Measurements from ENCODE around the gene KRTAP5-11.
"Not testable (repeated sequence)": the region's sequence is repeated elsewhere in the genome, so short reads cannot be mapped to it uniquely, and the experiment has no call there.

KRTAP5-11 gene

GRCh38 chr11:71581826-71582225, 849 bp downstream of the KRTAP5-11 start:
- TF ChIP-seq POLR2A (IDR thresholded peaks at IDR 0.05; ENCODE audit: low read length) (no peak), GATA1 (IDR thresholded peaks at IDR 0.05; ENCODE audit: low read depth, low read length) (no peak)

DNA sequence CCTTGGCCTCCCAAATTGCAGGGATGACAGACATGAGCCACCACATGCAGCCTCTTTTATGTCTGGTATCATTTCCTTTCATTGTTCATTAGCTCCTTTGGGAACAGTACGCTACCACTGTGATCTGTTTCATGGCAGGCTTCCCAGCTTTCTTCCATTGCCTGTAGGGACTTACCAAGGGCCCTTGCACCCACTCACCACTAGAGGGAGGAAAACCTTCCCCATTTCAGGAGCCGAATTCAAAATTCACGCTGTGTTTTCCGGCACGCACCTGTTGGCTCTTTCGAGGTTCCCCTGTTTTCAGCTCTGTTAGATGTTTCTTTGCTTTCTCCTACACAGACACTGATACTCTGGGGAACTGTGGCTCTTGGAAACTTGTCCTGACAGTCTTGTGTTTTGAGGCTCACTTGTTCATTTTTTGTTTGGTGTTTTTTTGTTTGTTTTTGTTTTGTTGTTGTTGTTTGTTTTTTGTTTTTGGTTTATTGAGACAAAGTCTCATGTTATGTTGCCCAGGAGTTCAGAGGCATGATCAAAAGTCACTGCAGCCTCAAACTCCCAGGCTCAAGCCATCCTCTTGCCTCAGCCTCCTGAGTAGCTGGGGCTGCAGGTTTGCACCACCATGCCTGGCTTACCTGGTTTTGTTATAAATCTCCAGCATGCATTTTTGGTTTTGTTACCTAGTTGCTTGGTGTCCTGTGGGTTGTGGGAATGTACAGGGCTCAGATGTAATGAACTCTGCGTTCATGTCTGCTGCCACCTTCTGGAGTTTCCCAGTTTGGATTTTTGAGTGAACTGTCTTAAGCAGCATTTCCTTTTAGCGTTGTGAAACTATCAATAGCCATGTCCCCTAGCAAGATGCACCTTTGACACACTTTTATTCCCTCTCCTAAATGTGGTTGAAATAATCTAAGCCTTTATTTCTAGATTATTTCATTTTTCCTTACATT, 2.3 kb downstream of the KRTAP5-11 start:
- DNase-seq, result peak; percentile 42 to 62
- TF ChIP-seq POLR2A (IDR thresholded peaks at IDR 0.05; ENCODE audit: low read length), result no peak
- no peak for TF ChIP-seq GATA1 (IDR thresholded peaks at IDR 0.05; ENCODE audit: low read depth, low read length)

More at GRCh38 chr11:71581826-71582225, 849 bp downstream of the KRTAP5-11 start:
- DNase-seq, result no peak

DNA sequence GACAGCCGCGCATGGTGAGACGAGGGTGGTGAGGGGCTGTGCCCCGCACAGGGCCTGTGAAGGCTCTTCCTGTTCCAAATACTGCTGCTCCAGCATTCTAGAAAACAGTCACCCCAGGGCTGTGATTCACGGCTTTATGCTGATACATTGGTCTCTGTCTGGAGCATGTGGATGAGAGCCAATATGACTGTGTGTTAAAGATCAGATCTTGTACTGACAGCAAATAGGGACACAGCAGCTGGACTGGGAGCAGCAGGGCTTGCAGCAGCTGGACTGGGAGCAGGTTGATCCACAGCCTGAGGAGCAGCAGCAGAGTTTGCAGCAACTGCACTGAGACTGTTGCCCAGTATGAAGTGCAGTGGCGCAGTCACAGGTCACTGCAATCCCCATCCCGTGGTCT, 3.2 kb downstream of the KRTAP5-11 start:
- DNase-seq, result not testable (repeated sequence)

GRCh38 chr11:71577469-71578004, 5.1 kb downstream of the KRTAP5-11 start:
- DNase-seq, result no peak
- TF ChIP-seq GATA1 (IDR thresholded peaks at IDR 0.05; ENCODE audit: low read depth, low read length), result no peak
- TF ChIP-seq POLR2A (IDR thresholded peaks at IDR 0.05; ENCODE audit: low read length), result no peak

DNA sequence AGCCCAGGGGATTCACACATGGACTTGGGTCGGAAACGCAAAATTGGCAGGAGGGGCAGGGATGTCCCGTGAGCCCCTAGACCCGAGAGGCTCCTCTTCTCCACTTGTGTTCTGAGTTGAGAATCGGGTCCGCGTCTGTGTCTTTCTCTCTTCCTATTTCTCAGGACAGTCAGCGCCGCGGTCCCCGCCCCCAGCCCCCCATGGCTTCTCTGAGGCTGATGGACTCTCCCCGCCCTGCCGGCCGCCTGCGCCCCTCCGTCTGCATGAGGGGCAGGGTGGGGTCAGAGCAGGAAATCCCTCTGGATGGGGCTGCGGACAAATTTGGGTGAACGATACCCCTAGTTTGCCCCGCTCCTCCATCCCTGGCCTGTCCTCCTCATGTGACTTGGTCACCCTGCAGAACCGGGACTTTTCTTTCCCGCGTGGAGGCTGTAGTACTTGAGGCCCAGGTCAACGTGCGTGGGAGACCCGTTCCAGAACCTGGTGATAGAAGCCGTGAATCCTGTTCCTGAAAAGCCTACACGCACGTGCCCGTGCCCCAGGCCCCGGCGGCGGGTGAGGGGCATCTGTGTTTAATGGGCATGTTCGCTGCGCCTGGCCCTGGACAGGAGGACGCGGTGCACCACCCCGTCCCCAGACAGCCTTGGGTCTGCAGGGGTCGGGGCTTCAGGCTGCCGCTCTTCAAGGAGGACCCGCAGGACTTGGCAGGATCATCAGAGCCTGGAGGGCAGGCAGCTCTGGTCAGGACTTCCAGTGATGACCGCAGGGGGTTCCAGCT, 5.8 kb downstream of the KRTAP5-11 start:
- DNase-seq, result not testable (repeated sequence)

- TF ChIP-seq POLR2A (IDR thresholded peaks at IDR 0.05; ENCODE audit: low read length), result no peak
- no peak for DNase-seq
Observed at GRCh38 chr11:71575723-71576424, 6.8 kb downstream of the KRTAP5-11 start.

DNA sequence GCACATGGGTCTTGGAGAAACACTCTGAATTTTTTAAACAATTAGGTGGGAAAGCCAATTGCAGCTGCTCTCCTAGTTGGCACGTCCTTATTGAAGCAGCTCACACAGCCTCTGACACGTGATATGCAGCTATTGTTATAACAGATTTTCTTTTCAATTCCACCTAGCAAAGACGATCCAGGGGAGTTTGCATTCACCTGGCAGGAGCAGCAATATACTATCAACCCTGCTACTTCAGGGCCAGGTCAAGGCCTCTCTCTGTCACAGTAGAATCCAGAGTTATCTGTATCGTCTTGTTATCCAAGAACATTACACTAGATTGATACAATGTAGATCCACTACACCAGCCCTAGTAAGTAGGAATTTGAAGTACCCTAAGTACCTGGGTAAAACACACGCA, 8.3 kb downstream of the KRTAP5-11 start:
- DNase-seq, result no peak
- TF ChIP-seq POLR2A (IDR thresholded peaks at IDR 0.05; ENCODE audit: low read length), result no peak
- TF ChIP-seq GATA1 (IDR thresholded peaks at IDR 0.05; ENCODE audit: low read depth, low read length), result no peak

GRCh38 chr11:71572811-71573210, 9.9 kb downstream of the KRTAP5-11 start:
- DNase-seq, result no peak

DNA sequence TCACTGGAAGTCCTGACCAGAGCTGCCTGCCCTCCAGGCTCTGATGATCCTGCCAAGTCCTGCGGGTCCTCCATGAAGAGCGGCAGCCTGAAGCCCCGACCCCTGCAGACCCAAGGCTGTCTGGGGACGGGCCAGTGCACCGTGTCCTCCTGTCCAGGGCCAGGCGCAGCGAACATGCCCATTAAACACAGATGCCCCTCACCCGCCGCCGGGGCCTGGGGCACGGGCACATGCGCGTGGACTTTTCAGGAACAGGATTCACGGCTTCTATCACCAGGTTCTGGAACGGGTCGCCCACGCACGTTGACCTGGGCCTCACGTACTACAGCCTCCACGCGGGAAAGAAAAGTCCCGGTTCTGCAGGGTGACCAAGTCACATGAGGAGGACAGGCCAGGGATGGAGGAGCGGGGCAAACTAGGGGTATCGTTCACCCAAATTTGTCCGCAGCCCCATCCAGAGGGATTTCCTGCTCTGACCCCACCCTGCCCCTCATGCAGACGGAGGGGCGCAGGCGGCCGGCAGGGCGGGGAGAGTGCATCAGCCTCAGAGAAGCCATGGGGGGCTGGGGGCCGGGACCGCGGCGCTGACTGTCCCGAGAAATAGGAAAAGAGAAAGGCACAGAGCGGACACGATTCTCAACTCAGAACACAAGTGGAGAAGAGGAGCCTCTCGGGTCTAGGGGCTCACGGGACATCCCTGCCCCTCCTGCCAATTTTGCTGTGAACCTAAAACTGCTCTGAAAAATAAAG, 11.4 kb downstream of the KRTAP5-11 start:
- not testable (repeated sequence) for DNase-seq

More at GRCh38 chr11:71572811-71573210, 9.9 kb downstream of the KRTAP5-11 start:
- no peak for TF ChIP-seq POLR2A (IDR thresholded peaks at IDR 0.05; ENCODE audit: low read length)
- no peak for TF ChIP-seq GATA1 (IDR thresholded peaks at IDR 0.05; ENCODE audit: low read depth, low read length)

DNA sequence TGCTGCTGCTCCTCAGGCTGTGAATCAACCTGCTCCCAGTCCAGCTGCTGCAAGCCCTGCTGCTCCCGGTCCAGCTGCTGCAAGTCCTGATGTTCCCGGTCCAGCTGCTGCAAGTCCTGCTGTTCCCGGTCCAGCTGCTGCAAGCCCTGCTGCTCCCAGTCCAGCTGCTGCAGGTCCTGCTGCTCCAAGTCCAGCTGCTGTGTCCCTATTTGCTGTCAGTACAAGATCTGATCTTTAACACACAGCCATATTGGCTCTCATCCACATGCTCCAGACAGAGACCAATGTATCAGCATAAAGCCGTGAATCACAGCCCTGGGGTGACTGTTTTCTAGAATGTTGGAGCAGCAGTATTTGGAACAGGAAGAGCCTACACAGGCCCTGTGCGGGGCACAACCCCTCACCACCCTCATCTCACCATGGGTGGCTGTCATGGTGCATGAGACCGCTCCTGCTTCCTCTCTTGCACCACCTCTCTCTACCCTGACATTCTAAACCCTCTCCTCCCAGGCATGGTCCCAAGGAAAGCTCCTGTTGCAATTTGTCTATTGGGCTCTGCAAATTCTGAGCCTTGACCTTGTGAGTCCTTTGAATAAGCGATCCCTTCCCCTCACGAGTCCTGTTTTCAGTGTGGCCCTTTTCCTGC, 13.8 kb downstream of the KRTAP5-11 start:
- no peak for TF ChIP-seq GATA1 (IDR thresholded peaks at IDR 0.05; ENCODE audit: low read depth, low read length)
- no peak for TF ChIP-seq POLR2A (IDR thresholded peaks at IDR 0.05; ENCODE audit: low read length)
- DNase-seq, result no peak

GRCh38 chr11:71567633-71568032, 15.0 kb downstream of the KRTAP5-11 start:
- DNase-seq, result not testable (repeated sequence)

- not testable (repeated sequence) for DNase-seq
Observed at GRCh38 chr11:71566626-71567599, 15.8 kb downstream of the KRTAP5-11 start.
